Choroid plexus epithelial cell (primary cell): ENCODE measurements around the gene TLCD2.

Experiments used
- DNase-seq: peaks from one replicate; pipeline ENCODE4 v3.0.0-alpha.2; 2010; ENCODE audit warnings: low read depth
- H3K4me3 ChIP-seq: 2 replicates; pipeline ENCODE4 v1.5.1; 2011; ENCODE audit warnings: low read depth, mild to moderate bottlenecking, control low read depth, low read length, moderate library complexity
- CTCF ChIP-seq: conservative IDR thresholded peaks from 2 replicates; pipeline ENCODE4 v1.5.1; 2011; ENCODE audit warnings: low read depth, mild to moderate bottlenecking, control low read depth, inconsistent platforms, low read length, moderate library complexity

The TLCD2 gene

GRCh38 chr17:1720856-1721386 is 10.7 kb upstream of the TLCD2 start:
- H3K4me3 ChIP-seq: peak overlapping the region; percentile 6
- DNase-seq: peak; percentile 74
- TF ChIP-seq CTCF: peak; percentile 100

GRCh38 chr17:1718362-1719165 is 8.4 kb upstream of the TLCD2 start:
- H3K4me3 ChIP-seq: no peak overlapping the region
- DNase-seq: no peak
- no peak for TF ChIP-seq CTCF

- peak overlapping the region; percentile 81 for H3K4me3 ChIP-seq
- no peak for TF ChIP-seq CTCF
- peak; percentile 99 for DNase-seq
Observed at GRCh38 chr17:1716912-1717695, 6.9 kb upstream of the TLCD2 start.

GRCh38 chr17:1716076-1716911 is 6.1 kb upstream of the TLCD2 start:
- DNase-seq: peak; percentile 100
- TF ChIP-seq CTCF: peak; percentile 32
- H3K4me3 ChIP-seq: peak overlapping the region; percentile 94

GRCh38 chr17:1715803-1716075 is 5.6 kb upstream of the TLCD2 start:
- no peak for TF ChIP-seq CTCF
- peak overlapping the region; percentile 94 for H3K4me3 ChIP-seq
- DNase-seq: no peak

GRCh38 chr17:1714980-1715802 is 5.0 kb upstream of the TLCD2 start:
- DNase-seq: peak; percentile 93

More at GRCh38 chr17:1714980-1715802, 5.0 kb upstream of the TLCD2 start:
- TF ChIP-seq CTCF: no peak
- H3K4me3 ChIP-seq: peak overlapping the region; percentile 94
